BE2C (cell line): ENCODE results near the gene ORM1. TPM values are rescaled to one million over a fixed set of nuclear protein-coding genes. Genes with fewer than 3 reads are reported as not detected.
"Not testable (repeated sequence)": the region's sequence is repeated elsewhere in the genome, so short reads cannot be mapped to it uniquely, and the experiment has no call there.

ENCODE experiments used
- DNase-seq: peaks from one replicate; pipeline ENCODE4 v3.0.0-alpha.2; 2020
- H3K27me3 ChIP-seq: fragments of 250-450 bp; sonication (Bioruptor Pico); 2 replicates; pipeline ENCODE4 v1.5.1; 2020; ENCODE audit warnings: mild to moderate bottlenecking
- H3K36me3 ChIP-seq: fragments of 250-450 bp; sonication (Bioruptor Pico); 2 replicates; pipeline ENCODE4 v1.5.1; 2020; ENCODE audit warnings: mild to moderate bottlenecking
- H3K4me1 ChIP-seq: fragments of 250-450 bp; sonication (Bioruptor Pico); 2 replicates; pipeline ENCODE4 v1.5.1; 2020
- H3K4me3 ChIP-seq: 2 replicates; pipeline ENCODE4 v1.5.1; 2011; ENCODE audit warnings: low read depth, low read length
- H3K9me3 ChIP-seq: fragments of 250-450 bp; sonication (Bioruptor Pico); 2 replicates; pipeline ENCODE4 v1.5.1; 2020
- polyA plus RNA-seq: library from polyadenylated mRNA; unstranded; fragments of >200 nt; gene quantifications from one replicate; pipeline ENCODE4 v1.2.1, GENCODE V29; 2012; ENCODE audit warnings: low read depth, missing spikeins; ENCODE audit not compliant: insufficient read length, insufficient read depth
- TF ChIP-seq, protein P1 (sequence below): IDR thresholded peaks from 2 replicates; pipeline ENCODE4 v1.5.1; 2012; ENCODE audit warnings: mild to moderate bottlenecking, low read depth, low read length

Gene ORM1
- not detected for polyA plus RNA-seq

DNA sequence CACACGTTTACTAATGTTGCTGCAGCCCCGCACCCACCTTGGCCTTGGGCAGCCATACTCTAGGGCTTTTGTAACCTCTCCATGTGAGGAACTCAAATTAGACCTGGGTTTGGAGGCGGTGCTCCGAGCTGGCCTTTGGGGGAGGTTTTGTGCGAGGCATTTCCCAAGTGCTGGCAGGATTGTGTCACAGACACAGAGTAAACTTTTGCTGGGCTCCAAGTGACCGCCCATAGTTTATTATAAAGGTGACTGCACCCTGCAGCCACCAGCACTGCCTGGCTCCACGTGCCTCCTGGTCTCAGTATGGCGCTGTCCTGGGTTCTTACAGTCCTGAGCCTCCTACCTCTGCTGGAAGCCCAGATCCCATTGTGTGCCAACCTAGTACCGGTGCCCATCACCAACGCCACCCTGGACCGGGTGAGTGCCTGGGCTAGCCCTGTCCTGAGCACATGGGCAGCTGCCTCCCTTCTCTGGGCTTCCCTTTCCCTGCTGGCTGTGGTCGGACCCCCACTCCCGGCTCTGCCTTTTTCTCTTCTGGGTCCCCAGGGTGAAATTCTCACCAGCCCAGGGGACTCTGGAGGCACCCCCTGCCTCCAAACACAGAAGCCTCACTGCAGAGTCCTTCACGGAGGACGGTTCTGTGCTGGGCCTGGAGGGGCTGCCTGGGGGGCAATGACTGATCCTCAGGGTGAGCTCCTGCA, at the start of gene ORM1:
TSS of gene ORM1 (plus strand) at position 268 of the 701 bp plus-strand sequence. CDS start at position 304, 36 bp downstream.
- not testable (repeated sequence) for H3K9me3 ChIP-seq, H3K27me3 ChIP-seq, H3K4me1 ChIP-seq, DNase-seq, H3K4me3 ChIP-seq, H3K36me3 ChIP-seq

DNA sequence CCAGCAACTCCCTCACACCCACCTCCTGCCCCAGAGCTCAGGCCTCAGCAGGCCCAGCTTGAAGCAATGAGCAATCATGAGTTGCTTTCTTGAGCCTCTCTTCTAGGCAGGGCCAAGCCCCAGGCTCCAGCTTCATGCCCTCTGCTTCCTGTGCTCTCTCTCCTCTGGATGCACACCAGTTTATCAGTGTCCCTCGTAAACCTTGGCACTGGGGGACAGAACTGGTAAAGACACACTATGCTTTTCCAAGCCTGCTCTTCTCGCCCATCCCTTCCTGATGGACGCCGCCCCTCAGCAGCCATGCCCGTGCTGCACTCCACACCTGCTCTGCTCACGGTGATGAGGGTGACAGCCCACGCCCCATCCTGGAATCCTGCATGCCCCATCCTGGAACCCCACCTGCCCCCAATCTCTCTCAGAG, 49.4 kb upstream of the ORM1 start:
- TF ChIP-seq, protein P1, sequence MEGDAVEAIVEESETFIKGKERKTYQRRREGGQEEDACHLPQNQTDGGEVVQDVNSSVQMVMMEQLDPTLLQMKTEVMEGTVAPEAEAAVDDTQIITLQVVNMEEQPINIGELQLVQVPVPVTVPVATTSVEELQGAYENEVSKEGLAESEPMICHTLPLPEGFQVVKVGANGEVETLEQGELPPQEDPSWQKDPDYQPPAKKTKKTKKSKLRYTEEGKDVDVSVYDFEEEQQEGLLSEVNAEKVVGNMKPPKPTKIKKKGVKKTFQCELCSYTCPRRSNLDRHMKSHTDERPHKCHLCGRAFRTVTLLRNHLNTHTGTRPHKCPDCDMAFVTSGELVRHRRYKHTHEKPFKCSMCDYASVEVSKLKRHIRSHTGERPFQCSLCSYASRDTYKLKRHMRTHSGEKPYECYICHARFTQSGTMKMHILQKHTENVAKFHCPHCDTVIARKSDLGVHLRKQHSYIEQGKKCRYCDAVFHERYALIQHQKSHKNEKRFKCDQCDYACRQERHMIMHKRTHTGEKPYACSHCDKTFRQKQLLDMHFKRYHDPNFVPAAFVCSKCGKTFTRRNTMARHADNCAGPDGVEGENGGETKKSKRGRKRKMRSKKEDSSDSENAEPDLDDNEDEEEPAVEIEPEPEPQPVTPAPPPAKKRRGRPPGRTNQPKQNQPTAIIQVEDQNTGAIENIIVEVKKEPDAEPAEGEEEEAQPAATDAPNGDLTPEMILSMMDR = no peak
- Histone ChIP-seq H3K27me3 (no peaks in the 10 kb centered on the region), H3K4me1 (no peaks in the 10 kb centered on the region), H3K36me3 (no peaks in the 10 kb centered on the region), H3K9me3 (no peaks in the 10 kb centered on the region), H3K4me3 (no peak overlapping the region)
- DNase-seq = peak; percentile 1

DNA sequence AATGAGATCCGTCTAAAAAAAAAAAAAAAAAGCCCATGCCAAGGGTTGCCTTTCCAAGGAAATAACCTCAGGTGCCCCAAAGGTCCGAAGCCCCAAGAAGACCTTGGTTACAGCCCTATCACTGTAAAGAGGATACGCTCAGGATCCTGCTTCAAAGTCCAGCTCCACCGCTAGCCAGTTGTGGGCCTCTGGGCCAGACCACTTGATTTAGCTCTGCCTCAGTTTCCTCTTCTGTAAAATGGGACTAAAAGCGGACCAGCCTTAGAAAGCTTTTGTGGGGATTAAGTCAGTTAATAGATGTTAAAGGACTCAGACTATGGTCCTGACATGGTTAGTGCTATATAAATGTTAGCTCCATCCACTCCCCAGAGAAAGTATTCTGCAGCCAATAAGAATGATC, 48.7 kb upstream of the ORM1 start:
- no peak overlapping the region for H3K4me3 ChIP-seq
- H3K9me3 ChIP-seq = no peaks in the 10 kb centered on the region
- no peaks in the 10 kb centered on the region for H3K27me3 ChIP-seq
- TF ChIP-seq, protein P1 = no peak
- no peaks in the 10 kb centered on the region for H3K4me1 ChIP-seq
- DNase-seq = no peak
- no peaks in the 10 kb centered on the region for H3K36me3 ChIP-seq

DNA sequence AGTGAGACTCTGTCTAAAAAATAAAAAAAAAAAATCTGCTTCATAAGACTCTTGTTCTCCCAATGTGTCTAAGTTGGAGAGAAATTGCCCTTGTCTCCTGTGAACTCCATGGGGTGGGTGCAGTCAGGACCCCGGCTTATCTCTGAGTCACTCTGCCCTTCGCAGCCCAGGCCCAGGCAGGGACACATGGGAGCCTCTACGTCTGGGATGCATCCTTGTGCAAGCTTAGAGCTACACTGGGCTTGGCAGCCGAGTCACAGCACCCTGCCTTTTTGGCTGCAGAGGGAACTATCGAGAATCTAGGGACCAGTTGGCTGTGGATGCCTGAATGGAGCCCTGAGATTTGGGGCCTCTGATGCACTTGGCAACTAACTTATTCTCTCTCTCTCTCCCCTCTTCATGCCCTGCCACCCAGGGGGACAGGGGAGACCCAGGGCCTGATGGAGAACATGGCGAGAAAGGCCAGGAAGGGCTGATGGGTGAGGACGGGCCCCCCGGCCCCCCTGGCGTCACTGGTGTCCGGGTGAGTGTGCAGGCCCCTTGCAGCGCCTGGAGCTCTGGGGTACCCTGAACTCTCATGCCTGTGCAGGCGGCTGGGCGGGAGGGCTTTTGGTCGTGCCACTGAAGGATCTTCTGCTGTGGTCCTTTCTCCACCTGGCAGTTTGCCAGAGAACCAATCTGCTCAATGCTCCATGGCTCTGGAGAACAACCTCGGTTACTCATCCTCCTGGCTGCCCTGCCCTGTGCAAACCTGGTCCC, 47.5 kb upstream of the ORM1 start:
- Histone ChIP-seq H3K36me3 (no peaks in the 10 kb centered on the region), H3K4me3 (no peak overlapping the region), H3K27me3 (no peaks in the 10 kb centered on the region), H3K4me1 (no peaks in the 10 kb centered on the region), H3K9me3 (no peaks in the 10 kb centered on the region)
- DNase-seq = peak; percentile 46
- TF ChIP-seq, protein P1 = no peak

DNA sequence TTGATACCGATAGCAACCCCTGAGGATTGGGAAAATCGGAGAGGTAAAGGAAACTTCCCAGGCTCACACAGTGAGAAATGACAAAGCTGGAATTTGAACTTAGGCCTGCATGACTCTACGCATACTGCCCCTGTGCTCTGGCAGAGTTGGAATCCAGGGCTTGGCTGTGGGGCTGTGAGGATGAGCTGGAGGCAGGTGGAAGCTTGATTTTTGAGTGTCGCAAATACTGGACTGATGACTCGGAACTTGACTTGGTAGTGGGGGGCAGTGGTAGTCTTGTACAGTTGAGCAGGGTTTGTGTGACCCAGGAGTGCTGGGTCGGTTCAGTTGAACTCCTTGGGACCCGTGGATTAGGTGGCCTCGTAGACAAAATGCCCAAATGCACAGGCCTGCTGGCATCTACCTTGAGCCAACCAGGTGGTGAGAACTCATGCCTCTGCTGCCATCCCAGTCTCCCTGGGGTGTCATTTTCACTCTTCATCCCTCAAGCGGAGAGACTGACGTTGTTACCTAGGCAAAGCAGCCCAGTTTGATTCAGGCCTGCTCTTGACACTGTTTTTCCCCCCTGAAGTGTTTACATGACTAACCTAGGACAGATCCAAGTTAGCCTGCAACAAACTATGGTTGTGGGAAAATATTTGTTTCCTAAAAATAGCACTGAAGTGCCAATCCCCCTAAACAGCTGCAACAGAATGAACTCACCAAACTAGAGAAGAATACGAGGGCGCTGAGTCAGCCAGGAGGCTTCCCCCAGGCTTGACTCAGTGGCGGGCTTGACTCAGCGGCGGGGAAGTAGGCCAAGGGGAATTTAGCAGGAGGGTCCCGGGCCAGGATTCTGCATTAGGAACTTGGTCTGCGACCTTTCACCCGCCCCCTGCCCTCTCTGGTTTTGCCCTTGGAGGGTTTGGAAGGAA, 45.7 kb upstream of the ORM1 start:
- H3K4me1 ChIP-seq = no peaks in the 10 kb centered on the region
- H3K9me3 ChIP-seq = no peaks in the 10 kb centered on the region
- DNase-seq = peak; percentile 1
- TF ChIP-seq, protein P1 = no peak
- no peaks in the 10 kb centered on the region for H3K36me3 ChIP-seq
- H3K27me3 ChIP-seq = no peaks in the 10 kb centered on the region
- no peak overlapping the region for H3K4me3 ChIP-seq

DNA sequence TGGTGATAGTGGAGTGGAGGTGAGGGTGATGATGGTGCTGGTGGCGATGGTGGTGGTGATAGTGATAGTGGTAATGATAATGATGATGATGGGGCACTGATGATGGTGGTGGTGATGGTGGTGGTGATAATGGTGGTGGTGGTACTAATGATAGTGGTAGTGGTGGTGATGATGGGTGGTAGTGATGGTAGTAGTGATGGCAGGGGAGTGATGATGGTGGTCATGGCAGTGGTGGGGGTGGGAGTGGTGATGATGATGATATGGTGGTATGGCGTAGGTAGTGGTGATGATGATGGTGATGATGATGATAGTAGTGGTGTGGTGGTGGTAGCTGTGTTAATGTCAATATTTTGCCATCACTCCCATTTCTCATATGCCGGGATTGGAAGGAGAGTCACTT, 44.5 kb upstream of the ORM1 start:
- Histone ChIP-seq H3K27me3 (no peaks in the 10 kb centered on the region), H3K4me1 (peaks cover 4% of the 10 kb centered on the region; the same call in 1 of the 2 replicates), H3K4me3 (no peak overlapping the region), H3K36me3 (no peaks in the 10 kb centered on the region), H3K9me3 (no peaks in the 10 kb centered on the region)
- no peak for DNase-seq
- TF ChIP-seq, protein P1 = no peak
